ENCODE data around the gene CEACAM18. TPM values are rescaled to one million over a fixed set of nuclear protein-coding genes. Genes with fewer than 3 reads are reported as not detected.
"Not testable (repeated sequence)": the region's sequence is repeated elsewhere in the genome, so short reads cannot be mapped to it uniquely, and the experiment has no call there.

The CEACAM18 gene
- polyA plus RNA-seq, 1 experiment: not detected

GRCh38 chr19:51493776-51494175 is 15.4 kb downstream of the CEACAM18 start:
- CTCF ChIA-PET: no interaction called here
- no peak for TF ChIP-seq CTCF (IDR thresholded peaks at IDR 0.05; ENCODE audit: insufficient read depth, low read depth, low read length)
- no peaks in the 10 kb centered on the region for H3K27me3 ChIP-seq (ENCODE audit: control insufficient read depth, insufficient read depth, low read length)

GRCh38 chr19:51497666-51498065 is 19.3 kb downstream of the CEACAM18 start:
- H3K36me3 ChIP-seq (ENCODE audit: control insufficient read depth, insufficient read depth, low read length): no peaks in the 10 kb centered on the region
- DNase-seq (ENCODE audit: low read depth): no peak
- POLR2A ChIA-PET: no interaction called here
- no peak overlapping the region for H3K4me3 ChIP-seq (ENCODE audit: low read depth, low read length)
- TF ChIP-seq CTCF (IDR thresholded peaks at IDR 0.05; ENCODE audit: insufficient read depth, low read depth, low read length): no peak
- CTCF ChIA-PET: interaction anchor here (0.9 kb wide), 1 partner anchor 18 kb away, joined by 3 read pairs; no protein-coding TSS in a partner anchor
- no peaks in the 10 kb centered on the region for H3K27me3 ChIP-seq (ENCODE audit: control insufficient read depth, insufficient read depth, low read length)

More at GRCh38 chr19:51493776-51494175, 15.4 kb downstream of the CEACAM18 start:
- POLR2A ChIA-PET: no interaction called here
- H3K36me3 ChIP-seq (ENCODE audit: control insufficient read depth, insufficient read depth, low read length): no peaks in the 10 kb centered on the region
- H3K4me3 ChIP-seq (ENCODE audit: low read depth, low read length): no peak overlapping the region
- DNase-seq (ENCODE audit: low read depth): no peak

- DNase-seq (ENCODE audit: low read depth); H3K27me3 ChIP-seq (ENCODE audit: control insufficient read depth, insufficient read depth, low read length); POLR2A ChIA-PET; CTCF ChIA-PET; H3K36me3 ChIP-seq (ENCODE audit: control insufficient read depth, insufficient read depth, low read length); H3K4me3 ChIP-seq (ENCODE audit: low read depth, low read length): not testable (repeated sequence)
Measured at GRCh38 chr19:51500931-51501330, 22.6 kb downstream of the CEACAM18 start.

- DNase-seq (ENCODE audit: low read depth): no peak
- no peak for TF ChIP-seq CTCF (IDR thresholded peaks at IDR 0.05; ENCODE audit: insufficient read depth, low read depth, low read length)
- Histone ChIP-seq H3K27me3 (ENCODE audit: control insufficient read depth, insufficient read depth, low read length) (no peaks in the 10 kb centered on the region), H3K36me3 (ENCODE audit: control insufficient read depth, insufficient read depth, low read length) (no peaks in the 10 kb centered on the region), H3K4me3 (ENCODE audit: low read depth, low read length) (no peak within 1 kb of the TSS)
- CTCF ChIA-PET: no interaction called here
- POLR2A ChIA-PET: no interaction called here
Measured at GRCh38 chr19:51501594-51502263, 23.4 kb downstream of the CEACAM18 start, which contains the start of gene SIGLEC12. Gene SIGLEC12 (minus strand): TSS chr19:51501800. CDS start chr19:51501733, 67 bp downstream.

- H3K36me3 ChIP-seq (ENCODE audit: control insufficient read depth, insufficient read depth, low read length): no peaks in the 10 kb centered on the region
- POLR2A ChIA-PET: no interaction called here
- DNase-seq (ENCODE audit: low read depth): no peak
- H3K4me3 ChIP-seq (ENCODE audit: low read depth, low read length): no peak overlapping the region
- CTCF ChIA-PET: interaction anchor here (1.5 to 1.8 kb wide), 2 partner anchors 12 to 31 kb away, joined by 3 to 4 read pairs; no protein-coding TSS in a partner anchor
- H3K27me3 ChIP-seq (ENCODE audit: control insufficient read depth, insufficient read depth, low read length): no peaks in the 10 kb centered on the region
- TF ChIP-seq CTCF (IDR thresholded peaks at IDR 0.05; ENCODE audit: insufficient read depth, low read depth, low read length): no peak
Measured at GRCh38 chr19:51503286-51503817, 25.0 kb downstream of the CEACAM18 start.
